HG03520 (cell line): Measurements from ENCODE around the gene EFEMP1.
"Not testable (repeated sequence)": the region's sequence is repeated elsewhere in the genome, so short reads cannot be mapped to it uniquely, and the experiment has no call there.

Experiments used
- ATAC-seq: cut with Tn5 transposase; IDR thresholded peaks from one replicate; pipeline ENCODE4 v1.9.1; 2021; ENCODE audit warnings: mild to moderate bottlenecking, moderate library complexity; ENCODE audit not compliant: unreplicated experiment

EFEMP1 gene

DNA sequence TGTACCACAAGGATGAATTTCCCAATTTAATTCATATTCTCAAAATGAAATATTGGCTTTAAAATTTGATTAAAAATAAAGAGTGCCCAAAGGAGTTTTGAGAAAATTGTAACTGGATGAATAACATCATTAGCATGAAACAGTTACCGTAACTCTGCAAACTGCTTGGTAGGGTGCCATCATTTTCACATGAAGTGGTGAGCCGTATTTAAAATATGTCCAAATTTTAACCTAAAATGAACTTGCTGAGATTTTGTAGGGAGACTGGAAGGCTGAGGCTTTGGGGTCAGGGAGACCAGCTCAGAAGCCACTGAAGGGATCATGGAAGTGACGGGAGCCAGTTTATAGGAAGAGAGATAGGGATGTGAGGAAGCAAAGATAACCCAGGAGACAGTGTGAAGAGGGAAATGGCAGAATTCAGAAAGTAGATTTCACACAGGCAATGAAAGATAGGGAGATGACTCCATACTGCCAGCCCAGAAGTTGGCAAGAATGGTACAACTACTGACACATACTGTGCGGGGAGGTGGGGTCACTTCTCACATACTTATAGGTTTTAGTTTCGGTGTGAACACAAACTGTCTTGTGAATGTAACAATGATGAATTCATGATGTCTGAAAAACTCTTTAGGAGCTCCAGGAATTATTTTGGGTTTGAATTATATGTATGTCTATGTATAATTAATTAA is 53.8 kb downstream of the EFEMP1 start:
- no peak for ATAC-seq

DNA sequence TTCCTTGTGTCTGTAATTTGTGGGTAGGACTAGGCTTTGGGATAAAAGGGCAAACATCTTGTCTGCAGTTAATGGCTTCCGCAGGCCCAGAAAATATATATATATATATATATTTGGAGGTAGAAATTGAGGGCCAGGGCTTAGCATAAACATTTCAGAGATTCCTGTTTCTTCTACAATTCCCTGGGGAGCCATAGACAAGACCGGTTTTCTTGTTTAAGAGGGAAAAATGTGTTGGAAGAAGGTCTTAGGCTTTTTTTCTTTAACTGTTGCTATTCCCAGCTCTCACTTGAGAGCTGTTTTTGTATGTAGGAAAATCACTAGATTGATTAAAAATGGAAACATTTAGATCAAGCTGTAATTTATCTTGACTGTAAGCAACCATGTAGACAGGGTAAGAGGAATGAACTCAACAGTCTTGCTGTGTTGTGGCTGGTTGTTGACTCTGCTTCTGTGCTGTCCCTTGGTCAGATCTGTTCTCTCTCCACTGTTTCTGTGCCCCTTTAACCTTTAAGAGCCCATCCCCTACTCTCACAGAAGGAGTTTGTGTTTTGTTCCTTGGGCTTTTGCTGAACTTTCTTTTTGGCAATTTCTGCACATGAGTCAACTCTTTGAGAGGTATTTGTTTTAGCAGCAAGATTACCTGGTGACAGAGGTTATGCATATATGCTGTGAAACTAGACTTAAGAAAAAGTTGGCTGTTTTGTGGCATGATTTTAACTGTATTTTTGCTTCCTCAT is 58.3 kb downstream of the EFEMP1 start:
- ATAC-seq, result no peak

DNA sequence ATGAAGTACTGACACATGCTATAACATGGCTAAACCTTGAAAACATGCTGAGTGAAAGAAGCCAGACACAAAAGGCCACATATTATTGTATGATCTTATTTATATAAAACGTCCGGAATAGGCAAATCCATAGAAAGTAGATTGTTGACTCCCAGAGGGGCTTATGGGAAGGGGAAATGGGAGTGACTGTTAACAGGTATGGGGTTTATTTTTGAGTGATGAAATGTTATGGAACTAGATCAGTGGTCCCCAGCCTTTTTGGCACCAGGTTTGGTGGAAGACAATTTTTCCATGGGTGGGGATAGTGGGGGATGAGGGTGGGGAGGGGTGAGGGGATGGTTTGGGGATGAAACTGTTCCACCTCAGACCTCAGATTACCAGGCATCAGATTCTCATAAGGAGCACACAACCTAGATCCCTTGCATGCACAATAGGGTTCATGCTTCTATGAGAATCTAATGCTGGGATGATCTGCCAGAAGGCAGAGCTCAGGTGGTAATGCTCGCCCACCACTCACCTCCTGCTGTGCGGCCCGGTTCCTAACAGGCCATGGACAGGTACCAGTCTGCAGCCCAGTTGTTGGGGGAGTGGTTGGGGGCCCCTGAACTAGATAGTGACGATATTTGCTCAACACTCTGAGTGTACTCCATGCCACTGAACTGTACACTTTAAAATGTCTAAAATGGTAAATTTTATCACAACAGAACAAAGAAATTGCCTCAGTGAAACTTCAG is 59.1 kb downstream of the EFEMP1 start:
- ATAC-seq, result no peak

DNA sequence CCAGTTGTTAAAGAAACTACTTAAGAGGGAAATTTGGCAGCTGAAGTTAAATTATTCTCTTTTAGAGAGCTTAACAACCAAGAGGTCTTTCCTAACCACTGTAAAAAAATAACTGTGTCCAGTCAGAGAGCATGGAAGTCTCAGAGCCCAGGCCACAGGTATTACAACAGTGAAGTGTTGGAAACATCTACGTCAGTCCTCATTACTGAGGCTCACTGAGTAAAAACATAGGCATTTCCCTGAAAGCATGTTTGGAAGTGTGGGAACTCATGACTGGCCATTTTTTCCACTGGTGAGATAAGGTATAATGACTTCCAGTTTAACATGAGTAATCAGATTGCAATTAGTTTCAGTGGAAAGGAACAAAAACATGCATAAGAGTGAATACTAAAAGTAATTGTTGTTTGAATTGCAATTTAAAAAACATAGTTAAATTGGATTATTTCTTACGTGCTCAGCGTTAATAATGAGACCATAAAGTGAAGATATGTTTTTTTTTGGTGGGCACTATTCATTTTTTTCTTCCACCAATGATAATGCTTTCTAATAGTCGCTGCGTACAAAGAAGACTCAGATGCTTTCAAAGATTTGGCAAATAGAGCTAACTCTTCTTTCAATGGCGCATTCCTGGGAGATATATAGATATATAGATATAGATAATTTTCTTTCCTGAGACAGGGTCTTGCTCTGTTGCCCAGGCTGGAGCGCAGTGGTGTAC is 60.8 kb downstream of the EFEMP1 start:
- no peak for ATAC-seq

DNA sequence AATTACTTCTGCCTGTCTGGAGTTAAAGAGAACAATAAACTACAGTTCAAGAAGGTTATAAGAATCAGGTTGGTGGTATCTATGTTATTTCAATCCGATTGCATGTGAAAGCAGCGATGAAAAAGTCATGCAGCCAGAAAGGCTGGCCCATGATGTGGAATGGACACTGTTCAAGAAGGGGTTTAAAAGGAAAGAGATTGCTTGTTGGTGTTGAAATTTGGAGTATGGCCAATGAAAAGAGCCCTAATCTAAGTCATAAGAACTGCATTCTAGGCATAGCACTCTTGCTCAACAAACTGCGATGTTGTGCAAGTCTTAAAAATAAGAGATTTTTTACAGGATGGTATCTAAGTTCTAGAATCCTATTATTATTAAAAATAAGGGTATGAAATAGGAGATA is 61.3 kb downstream of the EFEMP1 start:
- ATAC-seq, result no peak

DNA sequence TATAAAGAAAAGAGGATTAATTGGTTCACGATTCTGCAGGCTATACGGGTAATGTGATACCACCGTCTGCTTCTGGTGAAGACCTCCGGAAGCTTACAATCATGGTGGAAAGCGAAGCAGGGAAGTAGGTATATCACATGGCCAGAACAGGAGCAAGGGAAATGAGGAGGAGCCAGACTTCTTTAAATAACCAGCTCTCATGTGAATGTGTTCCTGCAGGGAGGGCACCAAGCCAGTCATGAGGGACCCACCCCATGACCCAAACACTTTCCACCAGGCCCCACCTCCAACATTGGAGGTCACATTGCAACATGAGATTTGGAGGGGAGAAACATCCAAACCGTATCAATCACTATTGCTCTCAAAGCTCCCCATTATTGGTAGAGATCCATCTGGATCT is 61.8 kb downstream of the EFEMP1 start:
- ATAC-seq, result no peak

DNA sequence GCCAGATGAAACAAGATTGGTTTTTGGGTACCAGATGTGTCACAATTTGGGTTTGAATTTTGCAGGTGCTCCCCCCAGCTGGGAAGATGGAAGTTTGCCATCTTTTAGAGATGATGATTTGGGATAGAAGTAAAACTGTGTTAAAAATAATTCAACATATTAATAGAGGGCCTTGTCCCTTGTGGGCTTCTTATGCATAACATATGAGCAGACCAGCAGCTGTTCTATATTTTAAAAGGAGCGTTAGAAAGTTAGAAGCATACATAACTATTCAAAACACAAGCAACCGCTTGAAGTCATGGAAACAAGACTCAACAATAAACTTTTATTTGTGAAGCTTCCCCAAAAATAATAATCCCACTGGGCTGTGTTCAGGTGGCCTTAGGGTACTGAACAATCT is 62.8 kb downstream of the EFEMP1 start:
- no peak for ATAC-seq

DNA sequence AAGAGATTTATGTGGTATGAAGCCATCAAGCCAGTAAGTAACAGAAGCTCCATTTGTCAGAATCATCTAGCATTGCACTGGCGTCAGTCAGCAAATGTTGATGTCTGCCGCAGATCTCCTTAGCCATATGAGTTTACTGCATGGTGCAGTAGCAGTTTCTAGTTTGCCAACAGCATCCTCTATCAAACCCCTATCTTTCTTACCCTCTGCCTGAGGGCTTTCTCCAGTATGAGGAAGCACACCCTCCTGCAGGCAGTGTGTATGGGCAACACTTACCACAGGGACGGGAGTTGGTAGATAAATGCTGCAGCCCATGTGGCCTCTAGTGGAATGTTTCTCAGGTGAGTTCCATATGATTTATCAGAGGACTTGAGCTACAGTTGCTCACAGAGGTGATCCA is 63.7 kb downstream of the EFEMP1 start:
- ATAC-seq, result no peak

DNA sequence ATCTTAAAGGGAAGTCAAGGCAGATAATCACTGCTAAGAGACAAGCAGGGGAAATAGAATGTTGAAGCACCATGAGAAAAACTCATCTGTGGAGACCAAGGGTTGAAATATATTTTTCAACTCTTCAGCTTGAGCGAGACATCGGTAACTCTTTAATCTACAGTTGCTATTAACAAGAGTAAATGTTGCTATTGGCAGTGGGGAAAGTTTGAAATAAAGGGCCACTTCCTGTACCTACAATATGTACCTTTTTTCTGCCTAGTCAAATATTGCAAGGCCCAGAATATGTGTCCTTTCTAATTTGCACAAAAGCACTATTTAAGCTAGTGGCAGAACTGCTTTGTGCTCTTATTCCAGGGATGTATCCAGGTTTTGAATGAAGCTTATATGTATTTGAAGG is 65.8 kb downstream of the EFEMP1 start:
- ATAC-seq, result no peak

DNA sequence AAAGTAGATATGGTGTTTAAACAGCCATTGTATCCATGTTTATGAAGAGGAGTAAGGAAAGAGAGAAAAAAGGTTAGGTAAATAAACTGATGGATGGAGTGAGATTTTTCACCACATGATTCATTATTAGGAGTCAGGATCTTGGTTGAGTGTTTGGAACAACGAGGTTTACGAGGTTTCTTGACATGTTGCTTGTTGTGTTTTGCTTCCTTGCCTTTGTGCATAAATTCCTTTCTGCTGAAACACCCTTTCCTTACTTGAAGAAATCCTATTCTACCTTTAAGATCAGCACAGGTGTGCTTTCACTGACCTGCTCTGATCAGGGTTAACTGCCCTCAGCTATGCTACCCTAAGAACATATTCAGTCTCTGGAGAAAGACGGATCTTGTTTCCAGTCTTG is 66.6 kb downstream of the EFEMP1 start:
- ATAC-seq, result no peak

DNA sequence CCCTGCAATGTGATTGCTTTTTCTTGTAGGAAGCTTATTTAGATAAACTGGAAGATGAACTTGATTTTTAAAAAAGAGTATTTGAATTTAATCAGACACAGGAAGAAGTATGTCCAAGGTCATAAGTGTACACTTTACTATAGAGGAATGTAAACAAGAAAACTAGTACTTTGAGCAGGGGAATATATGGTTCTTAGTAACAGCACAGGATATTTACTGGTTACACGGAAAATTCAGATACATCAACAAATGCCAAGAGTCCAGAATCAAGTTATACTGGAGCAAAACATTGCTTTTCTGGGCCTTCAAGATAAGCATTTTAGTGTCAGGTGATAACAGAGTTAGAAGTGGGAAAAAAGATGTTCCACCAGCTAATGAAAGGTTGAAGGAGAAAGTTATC is 75.5 kb downstream of the EFEMP1 start:
- no peak for ATAC-seq

DNA sequence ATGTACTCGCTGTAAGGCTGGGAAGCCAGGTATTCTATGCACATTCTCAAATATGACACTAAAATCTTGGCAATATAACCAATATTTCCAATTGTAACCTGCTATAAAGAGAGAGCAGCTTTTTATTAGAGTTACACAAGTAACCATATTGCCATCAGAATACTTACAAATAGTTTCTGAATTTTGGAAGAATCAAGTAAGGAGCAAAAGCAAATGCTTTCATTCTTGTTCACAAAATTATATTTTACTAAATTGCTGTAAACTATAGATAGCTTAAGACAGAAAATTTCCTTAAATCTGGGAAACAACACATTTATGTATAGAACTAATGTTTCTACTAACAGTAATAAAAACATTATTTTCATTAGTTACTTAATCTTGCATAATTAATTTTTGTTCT is 77.2 kb downstream of the EFEMP1 start:
- ATAC-seq, result no peak

DNA sequence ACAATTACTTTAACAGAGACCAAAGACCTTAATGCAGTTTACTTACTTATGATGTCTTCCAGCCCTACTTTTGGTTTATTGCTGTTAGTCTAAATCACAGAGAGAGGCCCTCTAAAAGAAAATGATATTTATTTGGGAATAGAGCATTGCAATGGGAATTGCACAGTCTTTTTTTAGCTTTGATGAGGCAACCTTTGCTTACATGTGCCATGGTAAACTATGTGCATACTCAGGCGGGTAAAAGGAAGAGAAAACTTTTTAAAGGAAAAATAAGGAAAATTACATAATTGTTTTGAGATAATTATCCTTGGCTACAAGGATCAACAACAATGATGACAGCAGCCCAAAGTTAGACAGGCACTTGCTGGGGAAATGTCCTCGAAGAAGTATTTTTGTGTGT is 78.6 kb downstream of the EFEMP1 start:
- ATAC-seq, result no peak

DNA sequence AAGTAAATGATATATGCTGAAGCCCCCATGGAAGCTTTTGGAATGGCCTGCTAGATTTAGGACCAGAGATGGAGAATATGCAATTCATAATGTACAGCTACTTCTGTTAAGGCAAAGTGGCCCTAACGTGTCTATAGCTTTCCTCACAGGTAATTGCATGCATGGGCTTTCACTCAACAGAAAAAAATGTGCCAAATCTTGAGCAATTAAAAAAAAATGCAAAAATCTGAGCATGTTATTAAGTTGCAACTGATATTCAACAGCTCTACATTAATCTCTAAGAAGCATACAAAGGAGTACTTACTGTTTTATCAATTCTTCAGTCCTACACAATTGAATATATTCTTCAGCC is 79.6 kb downstream of the EFEMP1 start:
- ATAC-seq, result no peak

DNA sequence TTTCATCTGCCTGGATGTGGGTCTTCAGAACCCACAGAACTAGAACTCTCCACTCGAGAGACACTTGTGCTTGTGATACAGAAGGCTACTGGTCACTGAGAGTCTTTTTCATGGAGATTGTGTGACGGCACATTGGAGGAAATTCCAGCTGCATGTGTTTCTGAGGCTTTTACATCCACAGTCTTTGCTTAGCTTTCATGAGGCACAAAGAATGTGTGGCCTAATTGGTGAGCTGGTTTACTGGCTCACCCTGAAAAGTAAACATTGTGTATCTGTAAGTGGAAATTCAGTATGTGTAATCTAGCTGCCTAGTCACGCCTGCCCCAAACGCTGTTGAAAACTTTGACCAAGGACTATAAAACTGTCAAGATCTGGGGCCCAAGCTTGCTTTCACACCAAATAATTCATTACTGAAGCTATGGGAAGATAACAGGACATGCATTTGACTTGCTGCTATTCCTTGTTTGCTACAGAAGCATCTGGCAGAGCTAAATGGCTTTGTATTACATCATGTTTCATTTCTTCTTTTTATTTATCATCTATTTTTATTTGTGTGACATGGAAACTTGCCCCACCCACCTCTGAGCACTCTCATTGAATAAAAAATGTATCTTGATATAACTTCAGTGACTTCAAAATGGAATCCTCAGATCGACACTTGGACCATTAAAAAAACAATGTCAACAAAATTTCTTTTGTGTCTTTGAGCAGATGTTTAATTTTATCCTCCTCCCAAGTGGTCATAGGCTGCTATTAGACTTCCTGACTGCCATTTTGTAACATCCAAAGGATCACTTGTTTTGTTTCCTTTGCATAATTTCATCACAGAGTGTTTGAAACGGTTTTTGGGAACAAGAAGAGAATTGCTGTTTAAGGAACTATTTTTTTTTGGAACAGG is 80.2 kb downstream of the EFEMP1 start:
- ATAC-seq, result no peak

DNA sequence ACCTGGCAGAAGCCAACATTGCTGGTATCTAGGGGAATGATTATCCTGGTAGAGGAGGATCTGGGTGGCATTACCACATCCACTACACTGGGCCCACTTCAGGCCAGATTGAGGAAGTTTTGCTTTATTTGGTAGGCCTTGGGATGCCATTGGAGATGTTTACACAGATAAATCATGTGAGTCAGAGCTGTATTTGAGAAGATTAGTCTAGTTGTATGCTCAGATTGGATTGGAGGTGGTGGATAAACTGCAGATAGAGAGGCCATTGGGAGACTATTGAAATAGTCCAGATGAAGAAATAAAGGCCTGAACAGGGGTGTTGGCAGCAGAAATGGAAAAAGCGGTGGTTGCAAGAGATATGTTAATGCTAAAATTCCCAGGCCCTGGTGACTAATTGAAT is 81.5 kb downstream of the EFEMP1 start:
- no peak for ATAC-seq

DNA sequence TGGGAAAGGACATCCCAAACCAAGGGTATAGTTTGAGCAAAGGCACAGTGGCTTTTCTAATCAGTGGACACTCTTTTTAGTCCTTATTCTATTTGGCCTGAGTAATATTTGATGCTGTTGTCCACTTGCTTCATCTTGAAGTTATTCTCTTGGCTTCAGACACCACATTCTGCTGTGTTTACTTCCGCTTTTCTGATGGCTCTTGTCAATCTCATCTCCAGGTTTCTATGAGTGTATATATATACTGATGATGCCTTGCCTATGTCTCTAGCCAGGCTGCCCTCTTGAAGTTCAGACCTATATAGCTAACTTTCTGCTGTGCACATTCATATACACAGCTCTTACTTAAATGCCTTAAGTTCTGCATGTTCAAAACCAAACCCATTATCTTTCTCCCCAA is 83.1 kb downstream of the EFEMP1 start:
- ATAC-seq, result no peak

DNA sequence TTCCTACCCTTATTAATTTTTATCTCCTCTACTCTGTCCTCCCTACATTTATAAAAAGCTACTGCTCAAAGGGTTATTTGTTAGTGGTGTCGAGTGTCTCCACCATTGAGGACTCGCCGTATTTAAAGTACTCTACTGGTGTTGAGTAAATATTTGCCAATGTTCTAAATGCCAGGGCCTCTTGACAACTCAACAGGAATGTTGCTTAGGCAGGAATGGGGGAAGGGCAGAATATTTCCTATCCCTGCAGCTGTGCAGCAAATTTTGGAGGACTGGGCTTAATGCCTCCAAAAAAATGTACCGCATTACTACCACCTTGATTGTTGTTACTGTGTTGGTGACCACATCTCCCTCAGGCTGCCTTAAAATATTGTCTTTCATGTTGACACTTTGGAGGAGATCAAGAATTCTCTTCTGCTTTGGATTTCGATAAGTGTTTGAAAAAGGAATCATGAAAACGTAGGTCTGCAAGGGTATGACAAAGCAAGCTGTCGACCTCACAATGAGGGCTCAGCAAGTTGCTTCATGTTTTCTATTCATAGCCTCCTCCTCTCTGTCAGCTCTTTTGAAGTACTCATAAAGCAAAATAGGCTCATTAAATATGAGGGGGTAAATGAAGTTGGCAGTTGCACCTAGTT is 84.3 kb downstream of the EFEMP1 start:
- no peak for ATAC-seq

DNA sequence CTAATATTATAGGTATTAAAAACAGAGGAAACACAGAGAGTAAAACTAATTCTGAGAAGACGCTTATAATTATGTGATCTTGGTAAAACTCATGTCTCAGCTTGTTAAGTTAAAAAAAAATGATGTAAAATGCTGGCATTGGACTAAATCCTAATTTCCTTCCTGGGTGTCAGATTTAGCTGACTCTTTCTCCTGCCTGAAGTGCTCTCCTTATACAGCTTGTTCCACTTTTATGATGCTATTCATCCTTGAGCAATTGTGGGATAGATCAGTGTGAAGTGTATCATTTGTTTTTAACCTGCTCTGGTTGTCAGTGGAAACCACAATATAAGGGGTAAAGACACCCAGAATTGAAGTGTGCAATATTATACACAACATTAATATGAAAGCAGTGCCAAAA is 84.9 kb downstream of the EFEMP1 start:
- ATAC-seq, result no peak

DNA sequence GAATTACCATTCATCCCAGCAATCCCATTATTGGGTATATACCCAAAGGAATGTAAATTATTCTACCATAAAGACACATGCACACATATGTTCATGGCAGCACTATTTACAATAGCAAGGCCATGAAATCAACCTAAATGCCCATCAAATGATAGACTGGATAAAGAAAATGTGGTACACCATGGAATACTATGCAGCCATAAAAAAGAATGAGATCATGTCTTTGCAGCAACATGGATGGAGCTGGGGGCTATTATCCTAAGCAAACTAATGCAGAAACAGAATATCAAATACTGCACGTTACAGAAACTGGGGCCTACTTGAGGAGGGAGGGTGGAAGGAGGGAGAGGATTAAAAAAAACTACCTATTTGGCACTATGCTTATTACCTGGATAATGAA is 85.5 kb downstream of the EFEMP1 start:
- not testable (repeated sequence) for ATAC-seq
